Ecto neural progenitor cell (in vitro differentiated cells): ENCODE data around the gene KRTAP19-8.

Experiments
- DNase-seq: peaks from one replicate; pipeline ENCODE4 v3.0.0-alpha.2; 2018; ENCODE audit warnings: low spot score

Gene KRTAP19-8

GRCh38 chr21:31012133-31013089 is 25.9 kb downstream of the KRTAP19-8 start:
- DNase-seq, result no peak

- DNase-seq, result no peak
These were observed 26.9 kb downstream of the KRTAP19-8 start for GRCh38 chr21:31011412-31011811.

GRCh38 chr21:31008355-31008754 is 29.9 kb downstream of the KRTAP19-8 start:
- no peak for DNase-seq

GRCh38 chr21:31005019-31005418 is 33.3 kb downstream of the KRTAP19-8 start:
- DNase-seq, result no peak

- no peak for DNase-seq
These were observed 34.8 kb downstream of the KRTAP19-8 start for GRCh38 chr21:31003471-31003870.

- DNase-seq, result no peak
These were observed 40.7 kb downstream of the KRTAP19-8 start for GRCh38 chr21:30997541-30997940.

GRCh38 chr21:30996728-30997127 is 41.5 kb downstream of the KRTAP19-8 start:
- DNase-seq, result no peak

- no peak for DNase-seq
These were observed 43.3 kb downstream of the KRTAP19-8 start for GRCh38 chr21:30994932-30995331.

GRCh38 chr21:30990514-30991262 is 47.6 kb downstream of the KRTAP19-8 start:
- no peak for DNase-seq

- no peak for DNase-seq
These were observed 49.6 kb downstream of the KRTAP19-8 start for GRCh38 chr21:30988706-30989105.
